ENCODE measurements around the gene RRAGC.
"Not testable (repeated sequence)": the region's sequence is repeated elsewhere in the genome, so short reads cannot be mapped to it uniquely, and the experiment has no call there.

The RRAGC gene

GRCh38 chr1:38858833-38859560 lies 575 bp downstream of the RRAGC start:
- FAIRE-seq (no peak), DNase-seq (ENCODE audit: insufficient read length, low spot score) (no peak)
- no peak for TF ChIP-seq CTCF (IDR thresholded peaks at IDR 0.05; ENCODE audit: insufficient read depth, missing control alignments)

- FAIRE-seq: no peak
- DNase-seq (ENCODE audit: insufficient read length, low spot score): no peak
- TF ChIP-seq CTCF (IDR thresholded peaks at IDR 0.05; ENCODE audit: insufficient read depth, missing control alignments): no peak
Measured at GRCh38 chr1:38852780-38853179, 6.8 kb downstream of the RRAGC start.

DNA sequence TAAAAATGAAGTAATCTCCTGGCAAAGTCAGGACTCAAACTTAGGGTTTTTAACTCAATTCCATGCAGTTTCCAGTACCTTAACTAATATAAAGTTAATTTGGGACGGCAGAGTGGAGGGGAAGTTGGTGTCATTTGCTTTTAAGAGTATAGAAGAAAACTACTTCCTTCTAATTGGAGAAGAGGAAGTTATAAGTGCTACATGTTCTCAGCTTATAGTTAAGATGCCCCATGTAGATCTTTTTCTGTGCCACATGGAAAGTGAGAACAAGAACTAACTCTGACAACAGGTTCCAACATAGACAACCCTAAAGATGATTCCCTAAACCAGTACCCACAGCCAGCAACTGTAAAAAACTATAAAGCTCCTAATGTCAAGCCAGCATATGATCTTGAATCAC lies 11.5 kb downstream of the RRAGC start:
- TF ChIP-seq CTCF (IDR thresholded peaks at IDR 0.05; ENCODE audit: insufficient read depth, missing control alignments): no peak
- FAIRE-seq (no peak), DNase-seq (ENCODE audit: insufficient read length, low spot score) (no peak)

GRCh38 chr1:38846210-38846609 lies 13.4 kb downstream of the RRAGC start:
- DNase-seq (ENCODE audit: insufficient read length, low spot score): no peak
- TF ChIP-seq CTCF (IDR thresholded peaks at IDR 0.05; ENCODE audit: insufficient read depth, missing control alignments): no peak
- FAIRE-seq: no peak

DNA sequence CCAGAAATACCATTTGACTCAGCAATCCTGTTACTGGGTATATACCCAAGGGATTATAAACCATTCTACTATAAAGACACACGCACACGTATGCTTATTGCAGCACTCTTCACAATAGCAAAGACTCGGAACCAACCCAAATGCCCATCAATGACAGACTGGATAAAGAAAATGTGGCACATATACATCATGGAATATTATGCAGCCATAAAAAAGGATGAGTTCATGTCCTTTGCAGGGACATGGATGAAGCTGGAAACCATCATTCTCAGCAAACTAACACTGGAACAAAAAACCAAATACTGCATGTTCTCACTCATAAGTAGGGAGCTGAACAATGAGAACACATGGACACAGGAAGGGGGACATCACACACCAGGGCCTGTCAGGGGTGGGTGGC lies 14.5 kb downstream of the RRAGC start:
- not testable (repeated sequence) for FAIRE-seq; DNase-seq (ENCODE audit: insufficient read length, low spot score)

DNA sequence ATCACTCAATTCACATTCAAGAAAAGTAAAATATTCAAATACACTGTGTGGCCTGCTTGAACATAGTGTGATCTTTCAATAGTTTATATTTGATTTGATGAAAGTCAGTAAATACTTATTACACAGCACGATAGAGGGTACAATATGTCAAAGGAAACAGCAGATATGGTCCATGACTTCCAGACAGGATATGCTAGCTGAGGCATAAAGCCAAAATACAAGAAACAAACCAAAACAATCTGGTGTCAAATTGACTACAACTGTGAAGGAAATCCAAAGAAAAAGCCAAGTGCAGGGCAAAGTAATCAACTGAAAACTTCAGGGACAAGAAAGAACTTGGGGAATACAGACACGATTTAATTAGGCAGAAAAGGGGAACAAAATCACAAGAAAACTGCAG lies 19.3 kb downstream of the RRAGC start:
- TF ChIP-seq CTCF (IDR thresholded peaks at IDR 0.05; ENCODE audit: insufficient read depth, missing control alignments): no peak
- DNase-seq (ENCODE audit: insufficient read length, low spot score) (no peak), FAIRE-seq (no peak)

DNA sequence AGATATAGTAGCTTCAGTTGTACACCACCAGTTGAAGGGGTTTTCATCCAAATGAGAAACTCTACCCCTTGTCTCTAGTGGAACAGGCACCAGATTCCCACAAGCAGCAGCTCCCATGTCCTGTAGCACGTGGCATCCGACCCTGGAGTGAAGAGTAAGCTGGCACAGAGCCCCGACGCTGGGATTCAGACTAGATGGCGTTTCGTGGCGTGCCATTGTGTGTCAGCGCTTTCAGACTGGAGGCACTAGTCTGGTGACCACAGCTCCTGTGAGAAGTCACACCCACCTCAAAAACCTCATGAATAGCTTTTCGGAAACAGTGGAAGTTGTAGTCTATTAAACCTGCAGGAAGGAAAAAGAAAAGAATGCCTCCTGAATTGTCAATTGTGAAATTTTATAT lies 20.2 kb downstream of the RRAGC start:
- no peak for TF ChIP-seq CTCF (IDR thresholded peaks at IDR 0.05; ENCODE audit: insufficient read depth, missing control alignments)
- DNase-seq (ENCODE audit: insufficient read length, low spot score): no peak
- no peak for FAIRE-seq

- not testable (repeated sequence) for DNase-seq (ENCODE audit: insufficient read length, low spot score); FAIRE-seq
Measured at GRCh38 chr1:38836316-38836715, 23.3 kb downstream of the RRAGC start.

Measured in D721Med (cell line).